ENCODE data around the gene SUCO. TPM values are rescaled to one million over a fixed set of nuclear protein-coding genes. Genes with fewer than 3 reads are reported as not detected.

Gene SUCO
- total RNA-seq, 1 experiment from 2014 or later = 37.7 TPM

GRCh38 chr1:172656576-172656975 lies 123.6 kb downstream of the SUCO start:
- no CpG with 5 or more reads among the region's 6 CpGs for WGBS (ENCODE audit: extremely low coverage, insufficient read length, low lambda C conversion rate)
- no peak overlapping the region for H3K18ac ChIP-seq (ENCODE audit: insufficient read length, low read depth, low read length)
- H3K9me3 Mint-ChIP-seq = no peaks in the 10 kb centered on the region
- H3K79me2 ChIP-seq (ENCODE audit: insufficient read depth, low read length) = no peaks in the 10 kb centered on the region
- H4K20me1 ChIP-seq (ENCODE audit: control insufficient read depth, insufficient read depth, insufficient read length) = no peaks in the 10 kb centered on the region
- no peak for DNase-seq
- H3K56ac ChIP-seq (ENCODE audit: insufficient read length, low read depth, low read length) = no peak overlapping the region
- H3K23ac ChIP-seq (ENCODE audit: insufficient read length, low read depth, low read length) = no peak overlapping the region
- no peaks in the 10 kb centered on the region for H3K4me1 ChIP-seq (ENCODE audit: insufficient read depth, low read length)
- no peak overlapping the region for H2BK15ac ChIP-seq (ENCODE audit: low read depth, low read length)
- no peaks in the 10 kb centered on the region for H3K27me3 Mint-ChIP-seq (ENCODE audit: low read depth)
- H3K27ac ChIP-seq (ENCODE audit: insufficient read length, low read depth, low read length) = no peak overlapping the region
- H3K27ac Mint-ChIP-seq = no peak overlapping the region; a peak in 1 of 7 replicates
- no peak overlapping the region for H3K4me3 Mint-ChIP-seq
- H2AK5ac ChIP-seq (ENCODE audit: insufficient read length, low read length) = no peak overlapping the region
- no peak overlapping the region for H4K91ac ChIP-seq (ENCODE audit: insufficient read length, low read depth, low read length)
- no peaks in the 10 kb centered on the region; a peak in 1 of 4 replicates for H3K4me1 Mint-ChIP-seq
- H3K9me3 ChIP-seq (ENCODE audit: control insufficient read depth, low read depth, low read length) = no peaks in the 10 kb centered on the region
- no peak overlapping the region for H3K9ac ChIP-seq (ENCODE audit: extremely low read depth, insufficient read length, low read length)
- H2AFZ ChIP-seq (ENCODE audit: low read length) = no peak overlapping the region
- H2BK20ac ChIP-seq (ENCODE audit: low read depth, low read length, poor library complexity, severe bottlenecking) = no peak overlapping the region
- TF ChIP-seq CTCF (conservative IDR thresholded peaks at IDR 0.05) = no peak
- H3K4ac ChIP-seq (ENCODE audit: low read depth, low read length) = no peak overlapping the region
- no peak overlapping the region for H4K8ac ChIP-seq (replicated peaks; ENCODE audit: insufficient read length, low read depth, low read length)
- H3K36me3 Mint-ChIP-seq (ENCODE audit: insufficient read depth in 1 of 3, low read depth in 3 of 3) = no peaks in the 10 kb centered on the region
- no peaks in the 10 kb centered on the region for H3K79me1 ChIP-seq (ENCODE audit: insufficient read depth, low read depth, low read length, poor library complexity, severe bottlenecking)
- no peak overlapping the region for H2BK12ac ChIP-seq (ENCODE audit: insufficient read length, low read depth, low read length)
- H3K27me3 ChIP-seq (ENCODE audit: insufficient read depth, low read length) = no peaks in the 10 kb centered on the region
- no peak overlapping the region for H2BK120ac ChIP-seq (ENCODE audit: low read depth, low read length, poor library complexity, severe bottlenecking)
- H4K5ac ChIP-seq (ENCODE audit: insufficient read length, low read depth, low read length) = no peak overlapping the region
- no peak overlapping the region for H3K4me2 ChIP-seq (ENCODE audit: insufficient read depth, insufficient read length, low read length)
- H3T11ph ChIP-seq (ENCODE audit: low read length) = no peak overlapping the region
- H2BK5ac ChIP-seq (ENCODE audit: insufficient read length, low read length) = no peak overlapping the region
- H3K14ac ChIP-seq (ENCODE audit: insufficient read depth, low read length) = no peak overlapping the region
- no peaks in the 10 kb centered on the region for H3K23me2 ChIP-seq (ENCODE audit: insufficient read length, low read depth, low read length, poor library complexity, severe bottlenecking)

Measured in H9 (cell line).